Peyer's patch (tissue), 4 donors: Measurements from ENCODE around the gene TIPRL. TPM values are rescaled to one million over a fixed set of nuclear protein-coding genes. Genes with fewer than 3 reads are reported as not detected.

ENCODE experiments used
- DNase-seq, 3 donors: peaks; one replicate each; pipeline ENCODE4 v3.0.0-alpha.2; 2017 to 2019
- H3K27ac ChIP-seq, 4 donors: fragments of 200-600 bp; sonication (generic); one replicate each; pipeline ENCODE4 v1.5.1; 2016 to 2019
- H3K27me3 ChIP-seq, 2 donors: fragments of 200-600 bp; sonication (generic); one replicate each; pipeline ENCODE4 v1.5.1; 2019
- H3K36me3 ChIP-seq, 3 donors: fragments of 200-600 bp; sonication (generic); one replicate each; pipeline ENCODE4 v1.5.1; 2016 to 2019
- H3K4me1 ChIP-seq, 4 donors: fragments of 200-600 bp; sonication (generic); one replicate each; pipeline ENCODE4 v1.5.1; 2016 to 2019
- H3K4me3 ChIP-seq, 4 donors: fragments of 200-600 bp; sonication (generic); 1 replicate in 3 of 4; 2 replicates in 1 of 4; pipeline ENCODE4 v1.5.1; 2016 to 2019; ENCODE audit warnings: mild to moderate bottlenecking in 1 of 4
- H3K9me3 ChIP-seq, 4 donors: fragments of 200-600 bp; sonication (generic); one replicate each; pipeline ENCODE4 v1.5.1; 2016 to 2019; ENCODE audit warnings: mild to moderate bottlenecking in 1 of 4
- POLR2A ChIP-seq, 2 donors: fragments of 450-650 bp; IDR thresholded peaks; one replicate each; pipeline ENCODE4 v1.5.1; 2017; ENCODE audit warnings: antibody characterized with exemption in 2 of 2, mild to moderate bottlenecking in 2 of 2, moderate library complexity in 2 of 2
- total RNA-seq, 4 donors: library from RNA; depleted of rRNA; stranded (reverse); fragments of >200 nt; gene quantifications; one replicate each; pipeline ENCODE4 v1.1.0, GENCODE V29; 2016
- TF ChIP-seq, protein P1 (sequence below), 6 experiments: fragments of 450-650 bp in 4 of 6; fragments of 200-600 bp in 2 of 6; sonication (generic) in 1 of 6; IDR thresholded peaks; one replicate each; pipeline ENCODE4 v1.5.1; 2017 to 2019; ENCODE audit warnings: antibody characterized with exemption in 6 of 6, mild to moderate bottlenecking in 3 of 6, moderate library complexity in 1 of 6

TIPRL gene
- total RNA-seq, 4 donors from 2014 or later: 9.1 to 29.4 (median 16.8) TPM

DNA sequence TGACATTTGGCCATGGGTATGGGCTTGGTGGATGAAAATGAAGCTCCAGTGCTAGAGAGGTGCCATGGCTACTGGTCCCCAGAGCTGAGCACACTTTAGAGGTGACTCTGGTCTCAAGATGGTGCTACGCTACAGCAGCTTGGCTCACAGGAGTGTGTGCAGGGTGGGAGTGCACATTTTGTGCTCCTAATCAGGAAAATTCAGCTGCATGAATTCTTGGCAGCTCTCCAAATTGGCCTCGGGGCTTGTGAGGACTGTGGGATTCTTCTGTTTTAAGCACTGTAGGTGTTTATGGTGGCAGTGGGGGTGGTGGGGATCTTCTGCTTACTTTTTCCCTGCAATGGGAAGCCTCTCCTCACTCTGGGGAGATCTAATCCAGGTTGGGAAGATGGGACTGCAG lies 17.3 kb upstream of the TIPRL start:
- no peak for TF ChIP-seq POLR2A (IDR thresholded peaks at IDR 0.05)
- TF ChIP-seq, protein P1, sequence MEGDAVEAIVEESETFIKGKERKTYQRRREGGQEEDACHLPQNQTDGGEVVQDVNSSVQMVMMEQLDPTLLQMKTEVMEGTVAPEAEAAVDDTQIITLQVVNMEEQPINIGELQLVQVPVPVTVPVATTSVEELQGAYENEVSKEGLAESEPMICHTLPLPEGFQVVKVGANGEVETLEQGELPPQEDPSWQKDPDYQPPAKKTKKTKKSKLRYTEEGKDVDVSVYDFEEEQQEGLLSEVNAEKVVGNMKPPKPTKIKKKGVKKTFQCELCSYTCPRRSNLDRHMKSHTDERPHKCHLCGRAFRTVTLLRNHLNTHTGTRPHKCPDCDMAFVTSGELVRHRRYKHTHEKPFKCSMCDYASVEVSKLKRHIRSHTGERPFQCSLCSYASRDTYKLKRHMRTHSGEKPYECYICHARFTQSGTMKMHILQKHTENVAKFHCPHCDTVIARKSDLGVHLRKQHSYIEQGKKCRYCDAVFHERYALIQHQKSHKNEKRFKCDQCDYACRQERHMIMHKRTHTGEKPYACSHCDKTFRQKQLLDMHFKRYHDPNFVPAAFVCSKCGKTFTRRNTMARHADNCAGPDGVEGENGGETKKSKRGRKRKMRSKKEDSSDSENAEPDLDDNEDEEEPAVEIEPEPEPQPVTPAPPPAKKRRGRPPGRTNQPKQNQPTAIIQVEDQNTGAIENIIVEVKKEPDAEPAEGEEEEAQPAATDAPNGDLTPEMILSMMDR (IDR thresholded peaks at IDR 0.05): no peak
- H3K4me1 ChIP-seq: no peaks in the 10 kb centered on the region
- no peak for DNase-seq
- peaks cover 0 to 10% (median 0%) of the 10 kb centered on the region in 4 donors for H3K9me3 ChIP-seq
- no peaks in the 10 kb centered on the region for H3K27me3 ChIP-seq
- no peak overlapping the region for H3K27ac ChIP-seq
- no peaks in the 10 kb centered on the region for H3K36me3 ChIP-seq
- H3K4me3 ChIP-seq: no peak overlapping the region

- TF ChIP-seq, protein P1 (IDR thresholded peaks at IDR 0.05): no peak
- TF ChIP-seq POLR2A (IDR thresholded peaks at IDR 0.05): no peak
- H3K9me3 ChIP-seq: peaks cover 0 to 4% (median 0%) of the 10 kb centered on the region in 4 donors
- no peaks in the 10 kb centered on the region for H3K4me1 ChIP-seq
- no peak overlapping the region for H3K4me3 ChIP-seq
- peak in 1 of 3 donors; percentile 18 for DNase-seq
- no peaks in the 10 kb centered on the region for H3K27me3 ChIP-seq
- no peak overlapping the region for H3K27ac ChIP-seq
- H3K36me3 ChIP-seq: no peaks in the 10 kb centered on the region
Observed at GRCh38 chr1:168163670-168164069, 15.1 kb upstream of the TIPRL start.

GRCh38 chr1:168164771-168165170 lies 14.0 kb upstream of the TIPRL start:
- DNase-seq: no peak
- no peaks in the 10 kb centered on the region for H3K27me3 ChIP-seq
- H3K27ac ChIP-seq: no peak overlapping the region
- H3K36me3 ChIP-seq: no peaks in the 10 kb centered on the region
- no peaks in the 10 kb centered on the region for H3K4me1 ChIP-seq
- no peak overlapping the region for H3K4me3 ChIP-seq
- H3K9me3 ChIP-seq: peaks cover 0 to 4% (median 0%) of the 10 kb centered on the region in 4 donors
- TF ChIP-seq POLR2A (IDR thresholded peaks at IDR 0.05): no peak
- TF ChIP-seq, protein P1 (IDR thresholded peaks at IDR 0.05): no peak

DNA sequence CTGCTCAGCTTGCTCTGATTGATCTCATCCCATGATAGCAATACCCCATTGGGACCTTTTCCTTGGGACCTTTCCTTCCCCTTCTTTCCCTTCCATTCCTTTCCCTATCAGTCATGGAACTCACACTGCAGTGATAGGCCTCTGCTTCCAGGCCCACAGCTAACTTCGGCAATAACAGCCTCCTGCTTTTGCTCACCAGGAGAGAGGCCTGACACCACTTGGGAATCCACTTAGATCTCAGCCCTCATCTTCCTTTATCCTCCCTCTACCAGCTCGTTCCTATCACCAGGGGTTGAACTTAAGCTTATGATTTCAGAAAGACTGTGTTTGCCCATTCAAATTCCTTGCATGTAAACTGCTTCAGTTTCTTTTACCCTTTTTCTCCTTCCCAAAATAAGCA lies 11.0 kb upstream of the TIPRL start:
- no peak overlapping the region for H3K27ac ChIP-seq
- TF ChIP-seq POLR2A (IDR thresholded peaks at IDR 0.05): no peak
- TF ChIP-seq, protein P1 (IDR thresholded peaks at IDR 0.05): no peak
- DNase-seq: no peak

DNA sequence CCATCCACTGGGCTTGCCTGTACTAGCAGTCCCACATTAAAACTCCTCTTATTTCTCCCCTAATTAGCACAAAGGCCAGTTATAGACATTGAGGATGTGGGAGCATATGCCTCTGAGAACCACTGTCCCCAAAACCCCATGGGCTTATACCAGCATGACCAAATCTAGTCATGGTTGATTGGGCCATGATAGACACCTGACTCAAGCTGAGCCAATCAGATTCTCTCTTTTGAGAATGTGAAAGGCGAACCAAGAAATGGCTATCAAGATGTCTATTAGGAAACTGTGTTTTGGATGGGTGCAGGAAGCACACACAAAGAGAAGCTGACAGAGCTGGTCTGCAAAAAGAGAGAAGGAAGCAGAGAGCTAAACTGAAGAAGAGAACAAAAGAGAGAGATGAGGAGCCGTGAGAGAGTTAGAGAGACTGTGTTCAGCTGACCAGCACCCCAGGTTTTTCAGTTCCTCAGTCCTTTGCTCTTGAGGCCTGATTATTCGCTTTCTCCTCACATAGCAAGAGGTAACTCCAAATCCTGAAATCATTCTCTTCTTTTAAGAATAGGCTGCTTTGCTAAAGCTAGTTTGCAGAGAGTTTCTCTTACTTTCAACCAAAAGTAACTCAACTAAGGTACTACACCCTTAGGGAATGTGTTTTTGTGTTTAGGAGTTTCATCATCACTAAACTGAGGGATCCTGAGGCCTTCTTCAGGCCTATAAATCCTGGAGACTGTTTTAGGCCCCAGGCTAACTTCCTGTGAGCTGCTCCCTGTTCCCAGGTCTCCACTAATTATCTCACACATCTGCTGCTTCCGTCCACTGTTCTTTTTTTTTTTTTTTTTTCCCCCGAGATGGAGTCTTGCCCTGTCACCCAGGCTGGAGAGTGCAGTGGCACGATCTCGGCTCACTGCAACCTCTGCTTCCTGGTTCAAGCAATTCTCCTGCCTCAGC lies 7.9 kb upstream of the TIPRL start:
- no peaks in the 10 kb centered on the region for H3K9me3 ChIP-seq
- no peak overlapping the region for H3K27ac ChIP-seq
- TF ChIP-seq POLR2A (IDR thresholded peaks at IDR 0.05): no peak
- TF ChIP-seq, protein P1 (IDR thresholded peaks at IDR 0.05): no peak
- no peaks in the 10 kb centered on the region for H3K27me3 ChIP-seq
- H3K4me1 ChIP-seq: no peaks in the 10 kb centered on the region
- DNase-seq: no peak
- H3K36me3 ChIP-seq: no peaks in the 10 kb centered on the region
- H3K4me3 ChIP-seq: no peak overlapping the region

More for the DNA sequence above, 11.0 kb upstream of the TIPRL start:
- no peaks in the 10 kb centered on the region for H3K27me3 ChIP-seq
- no peaks in the 10 kb centered on the region for H3K36me3 ChIP-seq
- H3K4me1 ChIP-seq: no peaks in the 10 kb centered on the region
- no peaks in the 10 kb centered on the region for H3K9me3 ChIP-seq
- no peak overlapping the region for H3K4me3 ChIP-seq
